Fibroblast of villous mesenchyme (primary cell): ENCODE results near the gene OR56B1. TPM values are rescaled to one million over a fixed set of nuclear protein-coding genes. Genes with fewer than 3 reads are reported as not detected.

ENCODE experiments used
- DNase-seq: peaks from one replicate; pipeline ENCODE4 v3.0.0-alpha.2; 2010; ENCODE audit warnings: low read depth
- H3K4me3 ChIP-seq: 2 replicates; pipeline ENCODE4 v1.5.1; 2011; ENCODE audit warnings: low read depth, mild to moderate bottlenecking, low read length
- CTCF ChIP-seq: IDR thresholded peaks from 2 replicates; pipeline ENCODE4 v1.5.1; 2012; ENCODE audit warnings: low read depth, mild to moderate bottlenecking, low read length; ENCODE audit not compliant: insufficient read depth
- total RNA-seq: library from RNA; depleted of rRNA; stranded (reverse); fragments of >200 nt; gene quantifications from 2 replicates; pipeline ENCODE4 v1.2.3, GENCODE V29; 2012

The OR56B1 gene
- total RNA-seq, 1 donor: not detected

- H3K4me3 ChIP-seq: no peak overlapping the region
- TF ChIP-seq CTCF: no peak
- DNase-seq: no peak
These were observed 41.6 kb upstream of the OR56B1 start for GRCh38 chr11:5694642-5695041.

GRCh38 chr11:5695580-5695979, 40.7 kb upstream of the OR56B1 start:
- no peak overlapping the region for H3K4me3 ChIP-seq
- no peak for DNase-seq
- no peak for TF ChIP-seq CTCF

GRCh38 chr11:5696210-5696609, 40.0 kb upstream of the OR56B1 start:
- peak; percentile 73 for DNase-seq
- H3K4me3 ChIP-seq: no peak overlapping the region
- no peak for TF ChIP-seq CTCF

GRCh38 chr11:5698281-5698680, 38.0 kb upstream of the OR56B1 start:
- no peak for TF ChIP-seq CTCF
- no peak for DNase-seq
- H3K4me3 ChIP-seq: no peak overlapping the region

GRCh38 chr11:5700421-5701054, 35.7 kb upstream of the OR56B1 start:
- TF ChIP-seq CTCF: no peak
- H3K4me3 ChIP-seq: no peak overlapping the region
- DNase-seq: no peak

- H3K4me3 ChIP-seq: no peak overlapping the region
- DNase-seq: no peak
- TF ChIP-seq CTCF: no peak
These were observed 35.1 kb upstream of the OR56B1 start for GRCh38 chr11:5701055-5701577.

GRCh38 chr11:5703741-5704536, 32.3 kb upstream of the OR56B1 start:
- no peak for TF ChIP-seq CTCF
- no peak overlapping the region for H3K4me3 ChIP-seq
- DNase-seq: no peak
